ENCODE data around the gene AGO4.
A peak's percentile ranks its signal among the peaks of the same experiment; 100 is the strongest.

The AGO4 gene

DNA sequence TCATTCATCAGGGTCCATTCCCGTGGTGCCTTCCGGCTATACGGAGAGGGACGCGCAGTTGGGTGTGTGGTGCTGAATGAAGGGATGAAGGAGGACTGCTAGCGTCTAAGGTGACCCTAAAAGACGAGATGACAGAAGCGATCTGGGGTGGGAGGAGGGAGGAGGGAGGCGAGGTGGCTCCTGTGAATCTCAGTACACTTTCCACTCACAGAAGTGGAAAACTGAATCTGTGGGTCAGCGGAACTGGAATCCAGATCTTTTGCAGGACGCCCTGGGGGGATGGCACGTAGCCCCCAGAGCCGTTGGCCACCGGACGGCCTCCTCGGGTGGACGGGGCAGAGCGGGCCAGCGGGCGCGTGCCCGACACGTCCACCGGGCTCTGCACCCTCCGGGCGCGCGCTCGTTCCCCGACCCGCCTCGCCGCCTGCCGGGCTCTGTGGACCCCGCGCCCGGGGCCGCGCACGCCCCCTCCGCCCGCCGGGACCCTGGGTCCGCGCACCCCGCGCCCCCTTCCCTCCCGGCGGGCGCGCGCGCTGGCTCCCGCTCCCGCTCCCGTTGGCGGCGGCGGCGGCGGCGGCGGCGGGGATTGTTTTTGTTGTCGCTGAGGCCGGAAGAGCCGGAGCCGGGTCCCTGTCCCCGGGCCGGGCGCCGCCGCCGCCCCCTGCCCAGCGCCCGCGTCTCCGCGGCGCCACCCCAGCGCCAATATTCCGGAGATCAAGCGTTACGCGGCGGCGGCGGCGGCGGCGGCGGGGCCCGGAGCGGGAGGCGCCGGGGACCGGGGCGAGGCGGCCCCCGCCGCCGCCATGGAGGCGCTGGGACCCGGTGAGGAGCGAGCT is at the start of gene AGO4:
AGO4 (plus strand) TSS at position 403 of the 836 bp plus-strand sequence; CDS start at position 804, 401 bp downstream.
- Histone ChIP-seq H2AFZ (ENCODE audit: low read depth) (peak within 1 kb of the TSS; percentile 95), H4K20me1 (ENCODE audit: insufficient read depth) (no peaks in the 10 kb centered on the region), H3K4me3 (IDR thresholded peaks at IDR 0.05; ENCODE audit: insufficient read depth, low read depth, low read length) (peak within 1 kb of the TSS; percentile 60), H3K36me3 (ENCODE audit: insufficient read depth) (no peaks in the 10 kb centered on the region), H3K27me3 (ENCODE audit: insufficient read depth, low read depth) (no peaks in the 10 kb centered on the region), H3K4me2 (peak within 1 kb of the TSS; percentile 66), H3K4me1 (ENCODE audit: low read depth, poor library complexity, severe bottlenecking) (peaks cover 9% of the 10 kb centered on the region), H3K27ac (no peak within 1 kb of the TSS), H3K79me2 (ENCODE audit: insufficient read depth, low read depth) (no peaks in the 10 kb centered on the region), H3K9ac (peak within 1 kb of the TSS; percentile 72)
- TF ChIP-seq, protein P1, sequence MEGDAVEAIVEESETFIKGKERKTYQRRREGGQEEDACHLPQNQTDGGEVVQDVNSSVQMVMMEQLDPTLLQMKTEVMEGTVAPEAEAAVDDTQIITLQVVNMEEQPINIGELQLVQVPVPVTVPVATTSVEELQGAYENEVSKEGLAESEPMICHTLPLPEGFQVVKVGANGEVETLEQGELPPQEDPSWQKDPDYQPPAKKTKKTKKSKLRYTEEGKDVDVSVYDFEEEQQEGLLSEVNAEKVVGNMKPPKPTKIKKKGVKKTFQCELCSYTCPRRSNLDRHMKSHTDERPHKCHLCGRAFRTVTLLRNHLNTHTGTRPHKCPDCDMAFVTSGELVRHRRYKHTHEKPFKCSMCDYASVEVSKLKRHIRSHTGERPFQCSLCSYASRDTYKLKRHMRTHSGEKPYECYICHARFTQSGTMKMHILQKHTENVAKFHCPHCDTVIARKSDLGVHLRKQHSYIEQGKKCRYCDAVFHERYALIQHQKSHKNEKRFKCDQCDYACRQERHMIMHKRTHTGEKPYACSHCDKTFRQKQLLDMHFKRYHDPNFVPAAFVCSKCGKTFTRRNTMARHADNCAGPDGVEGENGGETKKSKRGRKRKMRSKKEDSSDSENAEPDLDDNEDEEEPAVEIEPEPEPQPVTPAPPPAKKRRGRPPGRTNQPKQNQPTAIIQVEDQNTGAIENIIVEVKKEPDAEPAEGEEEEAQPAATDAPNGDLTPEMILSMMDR (conservative IDR thresholded peaks at IDR 0.05; ENCODE audit: low read depth, low read length), result no peak

DNA sequence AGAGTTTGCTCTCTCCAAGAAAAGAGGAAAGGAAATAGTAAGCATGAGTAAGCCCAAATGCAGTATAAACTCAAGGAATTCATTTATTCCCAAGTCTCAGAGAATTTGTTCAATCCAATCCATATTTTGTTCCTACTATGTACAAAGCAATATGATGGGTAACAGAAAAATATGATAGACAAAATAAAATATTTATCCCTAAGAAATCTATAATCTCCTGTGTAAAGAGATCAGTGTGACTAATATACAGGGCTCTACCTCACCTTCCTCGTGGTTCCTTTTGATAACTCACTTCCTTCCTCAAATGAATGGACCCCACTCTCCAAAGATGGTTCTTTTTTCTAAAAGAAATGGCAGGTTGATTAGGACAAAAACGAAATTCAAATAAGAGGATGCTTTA is 45.7 kb upstream of the AGO4 start:
- Histone ChIP-seq H4K20me1 (ENCODE audit: insufficient read depth) (no peaks in the 10 kb centered on the region; the same call in 1 of the 2 replicates), H3K27me3 (ENCODE audit: insufficient read depth, low read depth) (no peaks in the 10 kb centered on the region), H3K4me3 (IDR thresholded peaks at IDR 0.05; ENCODE audit: insufficient read depth, low read depth, low read length) (no peak overlapping the region), H3K79me2 (ENCODE audit: insufficient read depth, low read depth) (peaks cover 6% of the 10 kb centered on the region; the same call in 1 of the 2 replicates), H2AFZ (ENCODE audit: low read depth) (no peak overlapping the region), H3K36me3 (ENCODE audit: insufficient read depth) (peaks cover 3% of the 10 kb centered on the region; the same call in 1 of the 2 replicates), H3K4me2 (no peak overlapping the region), H3K27ac (no peak overlapping the region), H3K4me1 (ENCODE audit: low read depth, poor library complexity, severe bottlenecking) (no peaks in the 10 kb centered on the region), H3K9ac (no peak overlapping the region)
- TF ChIP-seq, protein P1 (conservative IDR thresholded peaks at IDR 0.05; ENCODE audit: low read depth, low read length), result no peak

DNA sequence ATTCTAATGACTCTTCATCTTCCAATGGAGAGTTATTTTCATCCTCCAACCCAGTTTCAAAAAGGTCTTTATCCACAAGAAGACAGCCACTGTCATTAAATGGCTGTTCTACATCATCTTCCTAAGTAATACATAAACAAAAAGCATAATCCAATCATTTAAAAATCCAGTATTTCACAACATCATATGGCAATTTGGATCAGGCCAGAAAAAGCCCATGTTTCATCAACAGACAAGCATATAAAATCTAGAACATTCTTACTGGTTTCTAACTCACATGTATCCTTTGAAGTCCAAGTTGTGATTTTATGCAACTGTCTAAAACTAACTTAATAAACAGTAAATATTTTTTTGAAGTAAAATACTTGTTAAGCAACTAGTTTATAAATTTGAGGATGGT is 44.6 kb upstream of the AGO4 start:
- no peaks in the 10 kb centered on the region for H3K27me3 ChIP-seq (ENCODE audit: insufficient read depth, low read depth)
- TF ChIP-seq, protein P1 (conservative IDR thresholded peaks at IDR 0.05; ENCODE audit: low read depth, low read length), result no peak
- no peak overlapping the region for H3K27ac ChIP-seq
- H3K4me1 ChIP-seq (ENCODE audit: low read depth, poor library complexity, severe bottlenecking), result peaks cover 5% of the 10 kb centered on the region
- H3K9ac ChIP-seq, result no peak overlapping the region
- peaks cover 15% of the 10 kb centered on the region; the same call in 1 of the 2 replicates for H3K79me2 ChIP-seq (ENCODE audit: insufficient read depth, low read depth)
- peaks cover 3% of the 10 kb centered on the region; the same call in 1 of the 2 replicates for H3K36me3 ChIP-seq (ENCODE audit: insufficient read depth)
- no peak overlapping the region for H3K4me3 ChIP-seq (IDR thresholded peaks at IDR 0.05; ENCODE audit: insufficient read depth, low read depth, low read length)
- no peak overlapping the region for H2AFZ ChIP-seq (ENCODE audit: low read depth)
- no peak overlapping the region for H3K4me2 ChIP-seq
- H4K20me1 ChIP-seq (ENCODE audit: insufficient read depth), result no peaks in the 10 kb centered on the region; the same call in 1 of the 2 replicates

DNA sequence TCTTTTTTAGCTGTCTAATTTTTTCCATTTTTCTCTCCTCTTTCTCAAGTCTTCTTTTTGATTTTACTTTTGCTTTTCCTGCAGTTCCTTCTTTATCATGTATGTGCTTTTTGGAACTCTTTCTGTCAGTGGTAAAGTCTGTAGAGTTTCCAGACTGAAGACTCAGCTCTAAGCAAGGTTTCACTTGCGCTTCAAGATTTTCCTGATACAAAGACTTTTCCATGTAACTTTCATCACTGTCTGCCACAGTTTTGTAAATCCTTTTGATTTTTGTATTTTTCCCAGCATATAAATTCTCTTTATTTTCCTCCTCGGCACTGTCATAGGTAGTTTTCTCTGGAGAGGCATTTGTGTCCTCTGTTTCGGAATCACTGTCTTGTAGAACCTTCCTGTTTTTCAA is 43.5 kb upstream of the AGO4 start:
- H3K36me3 ChIP-seq (ENCODE audit: insufficient read depth), result peaks cover 3% of the 10 kb centered on the region; the same call in 1 of the 2 replicates
- no peak overlapping the region for H3K4me2 ChIP-seq
- no peak overlapping the region for H3K9ac ChIP-seq

More for the DNA sequence above, 43.5 kb upstream of the AGO4 start:
- Histone ChIP-seq H4K20me1 (ENCODE audit: insufficient read depth) (no peaks in the 10 kb centered on the region; the same call in 1 of the 2 replicates), H3K27ac (no peak overlapping the region), H3K27me3 (ENCODE audit: insufficient read depth, low read depth) (no peaks in the 10 kb centered on the region), H3K4me1 (ENCODE audit: low read depth, poor library complexity, severe bottlenecking) (peaks cover 13% of the 10 kb centered on the region), H3K79me2 (ENCODE audit: insufficient read depth, low read depth) (peaks cover 25% of the 10 kb centered on the region; the same call in 1 of the 2 replicates), H2AFZ (ENCODE audit: low read depth) (no peak overlapping the region), H3K4me3 (IDR thresholded peaks at IDR 0.05; ENCODE audit: insufficient read depth, low read depth, low read length) (no peak overlapping the region)
- TF ChIP-seq, protein P1 (conservative IDR thresholded peaks at IDR 0.05; ENCODE audit: low read depth, low read length), result no peak

All from KMS-11 (cell line).